Trophoblast cell (in vitro differentiated cells and primary cell): ENCODE results near the gene RAB20.

Source experiments
- DNase-seq, 2 donors: peaks; one replicate each; pipeline ENCODE4 v3.0.0-alpha.2; 2016
- H2AFZ ChIP-seq: 2 replicates; pipeline ENCODE4 v1.6.1; 2013; ENCODE audit warnings: low read length, moderate library complexity, mild to moderate bottlenecking; ENCODE audit not compliant: insufficient read depth, poor library complexity
- H2AK5ac ChIP-seq: 2 replicates; pipeline ENCODE4 v1.6.1; 2013; ENCODE audit warnings: mild to moderate bottlenecking, low read length
- H2BK120ac ChIP-seq: 2 replicates; pipeline ENCODE4 v1.6.1; 2013; ENCODE audit warnings: low read length, mild to moderate bottlenecking, moderate library complexity; ENCODE audit not compliant: insufficient read depth, poor library complexity
- H2BK12ac ChIP-seq: 2 replicates; pipeline ENCODE4 v1.6.1; 2013; ENCODE audit warnings: mild to moderate bottlenecking, low read length, moderate library complexity
- H2BK5ac ChIP-seq: 2 replicates; pipeline ENCODE4 v1.6.1; 2013; ENCODE audit warnings: low read length, low read depth, moderate library complexity, mild to moderate bottlenecking; ENCODE audit not compliant: poor library complexity
- H3K14ac ChIP-seq: 2 replicates; pipeline ENCODE4 v1.6.1; 2013; ENCODE audit warnings: mild to moderate bottlenecking, low read length
- H3K18ac ChIP-seq: 2 replicates; pipeline ENCODE4 v1.6.1; 2013; ENCODE audit warnings: mild to moderate bottlenecking, low read length
- H3K23ac ChIP-seq: 2 replicates; pipeline ENCODE4 v1.6.1; 2013; ENCODE audit warnings: low read length
- H3K27ac ChIP-seq: 2 replicates; pipeline ENCODE4 v1.5.1; 2013; ENCODE audit warnings: low read depth, mild to moderate bottlenecking, inconsistent platforms, low read length, moderate library complexity
- H3K27me3 ChIP-seq: 2 replicates; pipeline ENCODE4 v1.6.1; 2013; ENCODE audit warnings: inconsistent platforms, mild to moderate bottlenecking, low read length, moderate library complexity; ENCODE audit not compliant: insufficient read depth
- H3K36me3 ChIP-seq, 2 experiments: 1 replicate in 1 of 2; 2 replicates in 1 of 2; pipeline ENCODE4 v1.6.1; 2013; ENCODE audit warnings: low read length in 2 of 2, mild to moderate bottlenecking in 2 of 2, moderate library complexity in 1 of 2; ENCODE audit not compliant: insufficient read depth in 2 of 2, control insufficient read depth in 1 of 2
- H3K4ac ChIP-seq: 2 replicates; pipeline ENCODE4 v1.6.1; 2013; ENCODE audit warnings: low read depth, mild to moderate bottlenecking, low read length, moderate library complexity
- H3K4me1 ChIP-seq, 2 experiments: 1 replicate in 1 of 2; 2 replicates in 1 of 2; pipeline ENCODE4 v1.6.1; 2013; ENCODE audit warnings: low read length in 2 of 2, mild to moderate bottlenecking in 2 of 2, moderate library complexity in 1 of 2; ENCODE audit not compliant: insufficient read depth in 2 of 2, control insufficient read depth in 1 of 2
- H3K4me2 ChIP-seq: 2 replicates; pipeline ENCODE4 v1.6.1; 2013; ENCODE audit warnings: inconsistent platforms, mild to moderate bottlenecking, low read length, moderate library complexity
- H3K4me3 ChIP-seq: 2 replicates; pipeline ENCODE4 v1.5.1; 2013; ENCODE audit warnings: mild to moderate bottlenecking, low read depth, low read length, inconsistent platforms
- H3K79me1 ChIP-seq: one replicate; pipeline ENCODE4 v1.6.1; 2013; ENCODE audit warnings: low read length
- H3K79me2 ChIP-seq: 2 replicates; pipeline ENCODE4 v1.6.1; 2013; ENCODE audit warnings: low read length, mild to moderate bottlenecking; ENCODE audit not compliant: control insufficient read depth, insufficient read depth, poor library complexity
- H3K9ac ChIP-seq: 2 replicates; pipeline ENCODE4 v1.6.1; 2013; ENCODE audit warnings: mild to moderate bottlenecking, low read length
- H3K9me3 ChIP-seq: 2 replicates; pipeline ENCODE4 v1.6.1; 2013; ENCODE audit warnings: low read depth, mild to moderate bottlenecking, control low read depth, inconsistent platforms, low read length; ENCODE audit not compliant: insufficient read depth
- H4K12ac ChIP-seq: 2 replicates; pipeline ENCODE4 v1.6.1; 2013; ENCODE audit warnings: low read depth, mild to moderate bottlenecking, low read length, moderate library complexity
- H4K8ac ChIP-seq: 2 replicates; pipeline ENCODE4 v1.6.1; 2013; ENCODE audit warnings: low read depth, mild to moderate bottlenecking, low read length, moderate library complexity
- H4K91ac ChIP-seq: one replicate; pipeline ENCODE4 v1.6.1; 2013; ENCODE audit warnings: low read depth, mild to moderate bottlenecking, low read length, moderate library complexity
- WGBS: extraction: QIAGEN DNeasy Blood & Tissue Kit; methylation state at CpG from one replicate; pipeline ENCODE4 v1.1.7; 2013; ENCODE audit warnings: missing lambda C conversion rate; ENCODE audit not compliant: insufficient read length, insufficient coverage; ENCODE audit errors: extremely low coverage; 5-methylcytosine and 5-hydroxymethylcytosine counted together

The RAB20 gene

GRCh38 chr13:110497003-110497402 lies 64.5 kb downstream of the RAB20 start:
- no peak overlapping the region for H4K8ac ChIP-seq
- no peaks in the 10 kb centered on the region for H3K79me1 ChIP-seq
- no peaks in the 10 kb centered on the region for H3K27me3 ChIP-seq
- H3K79me2 ChIP-seq: no peaks in the 10 kb centered on the region
- no peak overlapping the region for H3K4ac ChIP-seq
- no peak overlapping the region for H4K12ac ChIP-seq
- H3K23ac ChIP-seq: no peak overlapping the region
- no peak overlapping the region for H3K4me2 ChIP-seq
- no peak overlapping the region for H4K91ac ChIP-seq
- no peak overlapping the region for H3K27ac ChIP-seq
- no peak overlapping the region for H2AFZ ChIP-seq
- H3K4me1 ChIP-seq: peaks cover 0 to 5% of the 10 kb centered on the region in 2 experiments
- no CpG with 5 or more reads among the region's 2 CpGs for WGBS
- DNase-seq: no peak
- no peak overlapping the region for H2BK5ac ChIP-seq
- no peak overlapping the region for H3K18ac ChIP-seq
- H3K36me3 ChIP-seq: peaks cover 68 to 84% of the 10 kb centered on the region in 2 experiments
- H2BK120ac ChIP-seq: no peak overlapping the region
- H3K4me3 ChIP-seq: peak overlapping the region; percentile 23
- no peak overlapping the region for H2BK12ac ChIP-seq
- no peak overlapping the region for H2AK5ac ChIP-seq
- peaks cover 12% of the 10 kb centered on the region for H3K9me3 ChIP-seq
- no peak overlapping the region for H3K9ac ChIP-seq
- no peak overlapping the region for H3K14ac ChIP-seq

- DNase-seq: no peak
- no peak overlapping the region for H3K14ac ChIP-seq
- no peaks in the 10 kb centered on the region for H3K79me1 ChIP-seq
These were observed 65.2 kb downstream of the RAB20 start for GRCh38 chr13:110496281-110496680.

GRCh38 chr13:110495881-110496280 lies 65.6 kb downstream of the RAB20 start:
- no CpG with 5 or more reads among the region's 3 CpGs for WGBS
- Histone ChIP-seq H3K4ac (no peak overlapping the region), H4K91ac (no peak overlapping the region), H3K18ac (no peak overlapping the region), H3K79me1 (no peaks in the 10 kb centered on the region), H2BK5ac (no peak overlapping the region), H4K8ac (no peak overlapping the region), H3K4me2 (no peak overlapping the region), H3K27me3 (no peaks in the 10 kb centered on the region), H3K27ac (no peak overlapping the region), H3K4me1 (peaks cover 0 to 5% of the 10 kb centered on the region in 2 experiments), H3K23ac (no peak overlapping the region), H3K9ac (no peak overlapping the region), H3K9me3 (peaks cover 12% of the 10 kb centered on the region), H3K36me3 (peaks cover 69 to 84% of the 10 kb centered on the region in 2 experiments), H2AFZ (no peak overlapping the region), H3K14ac (no peak overlapping the region), H2BK120ac (no peak overlapping the region), H3K4me3 (no peak overlapping the region), H4K12ac (no peak overlapping the region), H2AK5ac (no peak overlapping the region), H3K79me2 (no peaks in the 10 kb centered on the region), H2BK12ac (no peak overlapping the region)
- DNase-seq: no peak

More at GRCh38 chr13:110496281-110496680, 65.2 kb downstream of the RAB20 start:
- Histone ChIP-seq H3K18ac (no peak overlapping the region), H2BK120ac (no peak overlapping the region), H3K9me3 (peaks cover 12% of the 10 kb centered on the region), H3K23ac (no peak overlapping the region), H2AK5ac (no peak overlapping the region), H3K79me2 (no peaks in the 10 kb centered on the region), H3K4me1 (peaks cover 0 to 5% of the 10 kb centered on the region in 2 experiments), H4K8ac (no peak overlapping the region), H4K91ac (no peak overlapping the region), H3K4me3 (no peak overlapping the region), H3K36me3 (peaks cover 69 to 84% of the 10 kb centered on the region in 2 experiments), H3K9ac (no peak overlapping the region), H3K27ac (no peak overlapping the region), H2BK12ac (no peak overlapping the region), H2AFZ (no peak overlapping the region), H3K4me2 (no peak overlapping the region), H2BK5ac (no peak overlapping the region), H4K12ac (no peak overlapping the region), H3K4ac (no peak overlapping the region), H3K27me3 (no peaks in the 10 kb centered on the region)
- no CpG with 5 or more reads among the region's 3 CpGs for WGBS

- Histone ChIP-seq H4K12ac (no peak overlapping the region), H3K4me3 (no peak overlapping the region), H3K4me1 (peaks cover 0 to 5% of the 10 kb centered on the region in 2 experiments), H3K27me3 (no peaks in the 10 kb centered on the region), H3K79me2 (no peaks in the 10 kb centered on the region), H3K4me2 (no peak overlapping the region), H3K79me1 (no peaks in the 10 kb centered on the region), H2AFZ (no peak overlapping the region), H3K9me3 (peaks cover 12% of the 10 kb centered on the region), H3K23ac (no peak overlapping the region), H3K36me3 (peaks cover 73 to 85% of the 10 kb centered on the region in 2 experiments), H3K18ac (no peak overlapping the region), H2BK5ac (no peak overlapping the region), H3K14ac (no peak overlapping the region), H3K27ac (no peak overlapping the region), H3K9ac (no peak overlapping the region), H3K4ac (no peak overlapping the region), H2BK120ac (no peak overlapping the region), H4K91ac (no peak overlapping the region), H4K8ac (no peak overlapping the region), H2BK12ac (no peak overlapping the region), H2AK5ac (no peak overlapping the region)
- no peak for DNase-seq
- no CpG with 5 or more reads among the region's 3 CpGs for WGBS
These were observed 66.1 kb downstream of the RAB20 start for GRCh38 chr13:110495376-110495775.
